ENCODE results near the gene DRP2. TPM values are rescaled to one million over a fixed set of nuclear protein-coding genes. Genes with fewer than 3 reads are reported as not detected.

DRP2 gene
- 2.0 and 2.3 TPM in 2 replicates for total RNA-seq

GRCh38 chrX:101219116-101219863 lies at the start of gene DRP2:
DRP2 (plus strand) TSS chrX:101219786; CDS start chrX:101231648, 11,862 bp downstream.

GRCh38 chrX:101290957-101291603 lies 71.5 kb downstream of the DRP2 start, which contains the start of gene TAF7L:
TAF7L (minus strand) TSS chrX:101291334; CDS start chrX:101287543, 3,791 bp downstream.

Other genes starting within 250 kb of the DRP2 start
- 15.9 and 18.8 TPM in 2 replicates for gene TRMT2B, start 167.7 kb upstream of the DRP2 start, total RNA-seq
- 22.3 and 37.9 TPM in 2 replicates for gene TMEM35A, start 140.9 kb upstream of the DRP2 start, total RNA-seq
- gene CENPI, start 121.6 kb upstream of the DRP2 start, total RNA-seq, result 5.3 and 28.7 TPM in 2 replicates
- gene TAF7L, start 71.5 kb downstream of the DRP2 start, total RNA-seq, result 0.50 and 0.58 TPM in 2 replicates
- gene TIMM8A, start 129.0 kb downstream of the DRP2 start, total RNA-seq, result 3.5 and 3.9 TPM in 2 replicates
- 0.15 TPM in 1 of 2 replicates, not detected in the other for gene BTK, start 166.4 kb downstream of the DRP2 start, total RNA-seq
- gene RPL36A, start 171.2 kb downstream of the DRP2 start, total RNA-seq, result 146 and 577 TPM in 2 replicates
- gene GLA, start 188.1 kb downstream of the DRP2 start, total RNA-seq, result 23.5 and 49.3 TPM in 2 replicates
- gene HNRNPH2, start 188.4 kb downstream of the DRP2 start, total RNA-seq, result 77.6 and 111 TPM in 2 replicates

Measured in smooth muscle cell of trachea (primary cell).